KMS-11 (cell line): ENCODE data around the gene TSPY1.
"Not testable (repeated sequence)": the region's sequence is repeated elsewhere in the genome, so short reads cannot be mapped to it uniquely, and the experiment has no call there.

Experiments
- H2AFZ ChIP-seq: fragments of 200-600 bp; sonication (generic); 2 replicates; pipeline ENCODE4 v1.6.1; 2016; ENCODE audit warnings: antibody characterized with exemption, mixed run types, low read depth
- H3K27ac ChIP-seq: fragments of 200-600 bp; sonication (generic); 2 replicates; pipeline ENCODE4 v1.6.1; 2016; ENCODE audit warnings: mild to moderate bottlenecking, mixed run types
- H3K27me3 ChIP-seq: fragments of 200-600 bp; sonication (generic); 2 replicates; pipeline ENCODE4 v1.6.1; 2017; ENCODE audit warnings: mild to moderate bottlenecking, low read depth, mixed run types, moderate library complexity; ENCODE audit not compliant: insufficient read depth
- H3K36me3 ChIP-seq: fragments of 200-600 bp; sonication (generic); 2 replicates; pipeline ENCODE4 v1.6.1; 2017; ENCODE audit warnings: mild to moderate bottlenecking, mixed run types; ENCODE audit not compliant: insufficient read depth
- H3K4me1 ChIP-seq: fragments of 200-600 bp; sonication (generic); 2 replicates; pipeline ENCODE4 v1.6.1; 2016; ENCODE audit warnings: mild to moderate bottlenecking, low read depth, mixed run types; ENCODE audit not compliant: poor library complexity, severe bottlenecking
- H3K4me2 ChIP-seq: fragments of 200-600 bp; sonication (generic); 2 replicates; pipeline ENCODE4 v1.7.0; 2016; ENCODE audit warnings: mild to moderate bottlenecking, mixed run types
- H3K4me3 ChIP-seq: fragments of 200-600 bp; sonication (generic); IDR thresholded peaks from 2 replicates; pipeline ENCODE4 v1.6.1; 2017; ENCODE audit warnings: low read depth, low read length, mixed read lengths; ENCODE audit not compliant: insufficient read depth
- H3K79me2 ChIP-seq: fragments of 200-600 bp; sonication (generic); 2 replicates; pipeline ENCODE4 v1.6.1; 2016; ENCODE audit warnings: low read depth, mixed run types; ENCODE audit not compliant: insufficient read depth
- H3K9ac ChIP-seq: fragments of 200-600 bp; sonication (generic); 2 replicates; pipeline ENCODE4 v1.6.1; 2016; ENCODE audit warnings: mild to moderate bottlenecking, mixed run types
- H4K20me1 ChIP-seq: fragments of 200-600 bp; sonication (generic); 2 replicates; pipeline ENCODE4 v1.6.1; 2016; ENCODE audit warnings: mild to moderate bottlenecking, mixed run types; ENCODE audit not compliant: insufficient read depth

The TSPY1 gene

GRCh38 chrY:9466655-9467054 is at the start of gene TSPY1:
TSPY1 (plus strand) TSS chrY:9466955; CDS start chrY:9467001, 46 bp downstream.
- not testable (repeated sequence) for H3K4me3 ChIP-seq, H3K4me1 ChIP-seq, H3K79me2 ChIP-seq, H3K36me3 ChIP-seq, H3K9ac ChIP-seq, H2AFZ ChIP-seq, H4K20me1 ChIP-seq, H3K4me2 ChIP-seq, H3K27me3 ChIP-seq, H3K27ac ChIP-seq

GRCh38 chrY:9486967-9487366 is 20.2 kb downstream of the TSPY1 start, which contains the start of gene TSPY9:
TSPY9 (plus strand) TSS chrY:9487267; CDS start chrY:9487313, 46 bp downstream.
- H3K4me1 ChIP-seq, H3K36me3 ChIP-seq, H3K9ac ChIP-seq, H3K4me2 ChIP-seq, H3K27ac ChIP-seq, H2AFZ ChIP-seq, H3K27me3 ChIP-seq, H4K20me1 ChIP-seq, H3K79me2 ChIP-seq, H3K4me3 ChIP-seq: not testable (repeated sequence)

GRCh38 chrY:9504396-9504795 is 37.6 kb downstream of the TSPY1 start:
- H3K36me3 ChIP-seq, H3K27me3 ChIP-seq, H3K79me2 ChIP-seq, H3K4me1 ChIP-seq, H3K9ac ChIP-seq, H3K4me2 ChIP-seq, H3K4me3 ChIP-seq, H4K20me1 ChIP-seq, H2AFZ ChIP-seq, H3K27ac ChIP-seq: not testable (repeated sequence)

- not testable (repeated sequence) for H3K79me2 ChIP-seq, H3K27ac ChIP-seq, H2AFZ ChIP-seq, H3K4me2 ChIP-seq, H3K9ac ChIP-seq, H4K20me1 ChIP-seq, H3K4me3 ChIP-seq, H3K36me3 ChIP-seq, H3K4me1 ChIP-seq, H3K27me3 ChIP-seq
Observed at GRCh38 chrY:9516287-9516686, 49.5 kb downstream of the TSPY1 start.
